Measurements from ENCODE around the gene GNPDA2.

The GNPDA2 gene

DNA sequence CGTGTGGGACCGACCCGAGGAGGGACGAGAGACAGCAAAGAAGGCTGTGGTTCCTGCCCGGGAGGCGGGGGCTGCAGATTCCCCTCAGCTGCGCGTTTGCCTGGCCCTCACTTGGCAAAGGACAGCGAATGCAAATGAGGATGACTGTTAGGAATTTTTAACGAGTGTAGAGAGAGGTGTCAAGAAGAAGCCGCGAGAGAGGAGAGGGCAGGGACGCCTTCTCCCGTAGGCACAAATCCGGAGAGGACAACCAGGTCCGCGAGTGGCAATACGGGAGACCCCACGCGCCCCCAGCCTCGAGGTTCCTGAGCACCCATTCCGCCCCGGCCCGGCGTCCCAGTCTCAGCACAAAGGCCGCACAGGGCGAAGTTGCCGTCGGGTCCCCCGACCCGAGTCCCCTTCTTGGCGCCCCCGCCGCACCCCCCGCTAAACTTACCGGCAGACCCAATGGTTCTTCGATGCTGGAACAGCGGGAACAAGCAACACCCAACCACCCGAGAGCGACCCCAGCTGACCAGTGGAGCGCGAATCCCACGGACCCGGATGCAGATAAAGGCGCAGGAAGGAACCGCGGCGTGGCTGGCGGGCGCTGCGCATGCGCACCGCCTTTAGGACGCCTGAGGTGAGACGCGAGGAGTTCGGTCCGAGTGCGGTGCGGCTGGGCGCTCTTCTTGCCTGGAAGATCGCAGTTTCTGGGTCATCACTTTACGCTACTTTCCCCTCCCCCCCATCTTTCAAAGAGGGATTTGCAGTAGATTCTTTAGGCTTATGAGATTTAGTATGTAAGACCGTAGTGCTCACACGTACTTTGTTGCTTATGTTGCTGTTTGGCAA lies at the start of gene GNPDA2:
TSS of gene GNPDA2 (minus strand) at position 519 of the 834 bp plus-strand sequence. CDS start 4,349 bp downstream, outside the sequence.
- TF ChIP-seq, protein P1, sequence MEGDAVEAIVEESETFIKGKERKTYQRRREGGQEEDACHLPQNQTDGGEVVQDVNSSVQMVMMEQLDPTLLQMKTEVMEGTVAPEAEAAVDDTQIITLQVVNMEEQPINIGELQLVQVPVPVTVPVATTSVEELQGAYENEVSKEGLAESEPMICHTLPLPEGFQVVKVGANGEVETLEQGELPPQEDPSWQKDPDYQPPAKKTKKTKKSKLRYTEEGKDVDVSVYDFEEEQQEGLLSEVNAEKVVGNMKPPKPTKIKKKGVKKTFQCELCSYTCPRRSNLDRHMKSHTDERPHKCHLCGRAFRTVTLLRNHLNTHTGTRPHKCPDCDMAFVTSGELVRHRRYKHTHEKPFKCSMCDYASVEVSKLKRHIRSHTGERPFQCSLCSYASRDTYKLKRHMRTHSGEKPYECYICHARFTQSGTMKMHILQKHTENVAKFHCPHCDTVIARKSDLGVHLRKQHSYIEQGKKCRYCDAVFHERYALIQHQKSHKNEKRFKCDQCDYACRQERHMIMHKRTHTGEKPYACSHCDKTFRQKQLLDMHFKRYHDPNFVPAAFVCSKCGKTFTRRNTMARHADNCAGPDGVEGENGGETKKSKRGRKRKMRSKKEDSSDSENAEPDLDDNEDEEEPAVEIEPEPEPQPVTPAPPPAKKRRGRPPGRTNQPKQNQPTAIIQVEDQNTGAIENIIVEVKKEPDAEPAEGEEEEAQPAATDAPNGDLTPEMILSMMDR (IDR thresholded peaks at IDR 0.05), result peak; percentile 25; the same call in 1 of the 2 replicates

- TF ChIP-seq, protein P1 (IDR thresholded peaks at IDR 0.05), result no peak
Measured at GRCh38 chr4:44772340-44772739, 46.0 kb upstream of the GNPDA2 start.

DNA sequence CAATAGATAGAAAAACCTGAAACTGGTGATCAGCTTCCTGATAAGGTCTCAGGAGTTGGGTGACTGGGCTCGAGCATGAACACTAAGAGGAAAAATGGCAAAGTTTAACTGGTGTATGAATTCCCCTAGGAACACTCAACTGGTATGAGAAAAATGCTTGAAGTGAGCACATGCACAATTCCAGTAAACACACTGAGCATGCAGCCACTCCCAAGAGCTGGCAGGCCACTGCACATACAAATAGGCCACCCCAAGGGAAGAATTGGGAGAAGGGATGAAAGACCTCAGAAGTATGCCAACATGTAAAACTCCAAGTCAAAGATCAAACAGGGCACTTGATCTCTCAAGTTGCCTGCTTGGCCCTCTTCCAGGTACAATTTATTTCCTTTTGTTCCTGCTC lies 45.4 kb upstream of the GNPDA2 start:
- TF ChIP-seq, protein P1 (IDR thresholded peaks at IDR 0.05), result no peak

DNA sequence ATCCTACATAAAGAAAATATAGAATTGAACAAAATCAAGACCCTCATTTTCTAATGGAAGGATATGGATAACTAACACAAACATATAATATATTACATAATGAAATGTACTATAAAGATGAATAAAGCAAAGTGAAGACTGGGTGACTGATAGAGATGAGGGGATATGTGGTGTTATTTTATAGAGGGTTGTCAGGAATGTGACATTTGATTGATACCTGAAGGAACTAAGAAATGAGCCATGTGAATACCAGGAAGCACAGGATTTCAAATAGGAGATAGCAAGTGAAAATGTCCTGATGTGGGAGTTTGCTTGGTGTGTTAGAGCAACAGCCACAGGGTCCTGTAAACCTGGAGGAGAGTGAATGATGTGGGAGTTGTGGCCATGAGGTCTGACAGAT lies 40.1 kb upstream of the GNPDA2 start:
- TF ChIP-seq, protein P1 (IDR thresholded peaks at IDR 0.05), result no peak

DNA sequence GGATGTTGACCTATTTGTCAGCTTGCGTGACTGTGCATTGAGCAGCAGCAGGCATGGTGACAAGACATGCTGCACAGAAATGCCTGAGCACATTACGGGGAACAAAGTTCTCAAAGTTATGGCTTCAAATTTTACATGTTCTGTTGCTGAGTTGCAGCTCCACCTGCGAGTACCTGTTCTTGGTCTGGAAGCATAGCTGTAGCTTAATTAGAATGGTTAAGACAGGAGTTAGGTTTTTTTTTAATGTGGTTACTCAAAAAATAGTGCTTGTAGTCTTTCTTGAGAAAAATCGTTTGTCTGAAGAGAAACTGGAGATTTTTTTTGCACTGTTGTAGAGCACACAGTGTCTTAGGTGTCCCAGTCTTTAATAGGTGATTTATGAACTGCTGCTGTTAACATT lies 38.8 kb upstream of the GNPDA2 start:
- TF ChIP-seq, protein P1 (IDR thresholded peaks at IDR 0.05), result no peak

DNA sequence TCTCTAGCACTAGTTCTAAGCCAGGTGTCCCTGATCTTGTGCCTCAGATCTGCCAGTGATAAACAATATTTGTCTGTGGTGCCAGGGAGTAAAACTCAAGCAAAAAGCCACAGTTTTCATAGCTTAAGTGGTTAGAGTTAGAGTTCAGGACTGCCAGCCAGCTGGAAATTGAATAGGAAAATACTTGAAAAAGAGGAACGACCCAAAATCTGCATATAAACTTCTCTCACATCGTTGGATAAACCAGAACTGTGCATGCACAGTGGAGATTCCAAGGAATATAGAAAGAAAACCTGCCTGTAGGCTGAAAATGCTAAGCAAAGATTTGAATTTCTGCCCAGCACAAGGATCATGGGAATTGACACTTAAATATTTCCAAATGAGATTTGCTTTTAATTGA lies 35.0 kb upstream of the GNPDA2 start:
- TF ChIP-seq, protein P1 (IDR thresholded peaks at IDR 0.05), result no peak

- TF ChIP-seq, protein P1 (IDR thresholded peaks at IDR 0.05), result peak; percentile 65
Measured at GRCh38 chr4:44760142-44760898, 34.0 kb upstream of the GNPDA2 start.

Measured in LNCAP (cell line).